ENCODE data around the gene PTGDS. TPM values are rescaled to one million over a fixed set of nuclear protein-coding genes. Genes with fewer than 3 reads are reported as not detected.

Gene PTGDS
- total and polyA plus RNA-seq, 4 donors: 0.23 to 15.2 (median 6.4) TPM

DNA sequence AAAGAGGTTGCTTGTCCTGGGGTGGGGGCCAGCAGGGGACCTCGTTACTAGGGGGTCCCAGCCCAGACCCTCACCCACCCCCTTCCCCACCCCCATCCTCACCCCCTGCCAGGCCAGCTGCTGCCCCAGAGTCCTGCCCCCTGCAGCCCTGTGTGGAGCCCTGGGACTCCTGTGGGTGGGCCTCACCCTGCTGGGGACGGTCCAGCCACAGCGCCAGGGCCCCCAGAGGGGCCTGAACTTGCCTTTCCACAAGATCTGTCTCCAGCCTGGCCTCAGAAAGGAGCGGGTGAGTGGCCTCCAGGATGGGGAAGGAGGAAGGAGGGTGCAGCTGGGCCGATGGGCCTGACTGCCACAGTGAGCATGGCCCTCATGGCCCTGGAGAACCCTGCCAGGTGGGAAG, 7.5 kb upstream of the PTGDS start:
- no peak overlapping the region for H3K9ac ChIP-seq (ENCODE audit: low read depth in 1 of 2, low read length in 2 of 2)
- H3K4me1 ChIP-seq (ENCODE audit: control insufficient read depth in 4 of 4, insufficient read depth in 4 of 4, low read length in 3 of 4): peaks cover 0 to 2% (median 0%) of the 10 kb centered on the region in 4 donors
- no peak overlapping the region for H3K27ac ChIP-seq (ENCODE audit: low read depth in 1 of 2, low read length in 2 of 2)
- 82% methylated on average over 5 of the region's 5 CpGs for WGBS
- DNase-seq (ENCODE audit: low spot score): no peak
- H3K9me3 ChIP-seq (ENCODE audit: control insufficient read depth in 4 of 4, low read length in 3 of 4): no peaks in the 10 kb centered on the region
- TF ChIP-seq EGR1 (IDR thresholded peaks at IDR 0.05; ENCODE audit: low read depth in 2 of 2) (no peak), FOXA1 (IDR thresholded peaks at IDR 0.05) (no peak), GABPA (IDR thresholded peaks at IDR 0.05 in 1 of 2, conservative IDR thresholded peaks at IDR 0.05 in 1 of 2) (no peak), HNF4A (conservative IDR thresholded peaks at IDR 0.05) (no peak), NR2F2 (IDR thresholded peaks at IDR 0.05) (no peak), FOXA2 (IDR thresholded peaks at IDR 0.05) (no peak)
- TF ChIP-seq, protein P1, sequence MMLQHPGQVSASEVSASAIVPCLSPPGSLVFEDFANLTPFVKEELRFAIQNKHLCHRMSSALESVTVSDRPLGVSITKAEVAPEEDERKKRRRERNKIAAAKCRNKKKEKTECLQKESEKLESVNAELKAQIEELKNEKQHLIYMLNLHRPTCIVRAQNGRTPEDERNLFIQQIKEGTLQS (IDR thresholded peaks at IDR 0.05): no peak
- H3K27me3 ChIP-seq (ENCODE audit: control insufficient read depth in 4 of 4, insufficient read depth in 4 of 4, low read length in 3 of 4): no peaks in the 10 kb centered on the region
- H3K4me3 ChIP-seq (ENCODE audit: low read depth in 1 of 3, low read length in 3 of 3): no peak overlapping the region
- no peaks in the 10 kb centered on the region for H3K36me3 ChIP-seq (ENCODE audit: control insufficient read depth in 4 of 4, insufficient read depth in 3 of 4, low read depth in 1 of 4, low read length in 3 of 4)

DNA sequence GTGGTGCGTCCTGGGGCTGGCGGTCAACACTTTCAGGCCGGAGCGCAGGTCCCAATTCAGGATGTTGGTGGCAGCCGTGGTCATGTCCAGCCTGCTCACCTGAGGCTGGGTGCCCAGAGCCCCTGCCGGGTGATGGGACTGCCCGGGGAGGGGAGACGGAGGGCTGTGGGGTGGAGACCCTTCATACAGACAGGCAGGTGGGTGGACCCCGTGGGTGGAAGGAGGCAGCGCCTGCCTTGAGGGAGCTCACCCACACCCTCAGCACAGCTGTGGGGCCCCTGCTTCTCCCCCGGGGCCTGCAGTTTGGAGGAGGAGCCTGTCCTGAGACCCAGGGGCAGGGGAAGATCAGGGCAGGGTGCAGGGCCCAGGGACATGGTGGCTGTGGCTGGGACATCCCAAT, 6.9 kb upstream of the PTGDS start:
- no peak overlapping the region for H3K9ac ChIP-seq (ENCODE audit: low read depth in 1 of 2, low read length in 2 of 2)
- H3K4me1 ChIP-seq (ENCODE audit: control insufficient read depth in 4 of 4, insufficient read depth in 4 of 4, low read length in 3 of 4): peaks cover 0 to 2% (median 0%) of the 10 kb centered on the region in 4 donors
- H3K36me3 ChIP-seq (ENCODE audit: control insufficient read depth in 4 of 4, insufficient read depth in 3 of 4, low read depth in 1 of 4, low read length in 3 of 4): no peaks in the 10 kb centered on the region
- no peak overlapping the region for H3K4me3 ChIP-seq (ENCODE audit: low read depth in 1 of 3, low read length in 3 of 3)
- no peaks in the 10 kb centered on the region for H3K27me3 ChIP-seq (ENCODE audit: control insufficient read depth in 4 of 4, insufficient read depth in 4 of 4, low read length in 3 of 4)
- TF ChIP-seq SP1 (IDR thresholded peaks at IDR 0.05) (no peak), RAD21 (IDR thresholded peaks at IDR 0.05) (no peak), RXRA (IDR thresholded peaks at IDR 0.05) (no peak), GABPA (IDR thresholded peaks at IDR 0.05 in 1 of 2, conservative IDR thresholded peaks at IDR 0.05 in 1 of 2) (no peak), JUND (IDR thresholded peaks at IDR 0.05) (no peak), HNF4A (conservative IDR thresholded peaks at IDR 0.05) (no peak), YY1 (IDR thresholded peaks at IDR 0.05) (no peak), EGR1 (IDR thresholded peaks at IDR 0.05; ENCODE audit: low read depth in 2 of 2) (no peak), FOXA2 (IDR thresholded peaks at IDR 0.05) (no peak), HNF4G (IDR thresholded peaks at IDR 0.05) (no peak), FOXA1 (IDR thresholded peaks at IDR 0.05) (no peak)
- TF ChIP-seq, protein P2, sequence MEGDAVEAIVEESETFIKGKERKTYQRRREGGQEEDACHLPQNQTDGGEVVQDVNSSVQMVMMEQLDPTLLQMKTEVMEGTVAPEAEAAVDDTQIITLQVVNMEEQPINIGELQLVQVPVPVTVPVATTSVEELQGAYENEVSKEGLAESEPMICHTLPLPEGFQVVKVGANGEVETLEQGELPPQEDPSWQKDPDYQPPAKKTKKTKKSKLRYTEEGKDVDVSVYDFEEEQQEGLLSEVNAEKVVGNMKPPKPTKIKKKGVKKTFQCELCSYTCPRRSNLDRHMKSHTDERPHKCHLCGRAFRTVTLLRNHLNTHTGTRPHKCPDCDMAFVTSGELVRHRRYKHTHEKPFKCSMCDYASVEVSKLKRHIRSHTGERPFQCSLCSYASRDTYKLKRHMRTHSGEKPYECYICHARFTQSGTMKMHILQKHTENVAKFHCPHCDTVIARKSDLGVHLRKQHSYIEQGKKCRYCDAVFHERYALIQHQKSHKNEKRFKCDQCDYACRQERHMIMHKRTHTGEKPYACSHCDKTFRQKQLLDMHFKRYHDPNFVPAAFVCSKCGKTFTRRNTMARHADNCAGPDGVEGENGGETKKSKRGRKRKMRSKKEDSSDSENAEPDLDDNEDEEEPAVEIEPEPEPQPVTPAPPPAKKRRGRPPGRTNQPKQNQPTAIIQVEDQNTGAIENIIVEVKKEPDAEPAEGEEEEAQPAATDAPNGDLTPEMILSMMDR (IDR thresholded peaks at IDR 0.05; ENCODE audit: low read depth, low read length, missing input control): no peak
- TF ChIP-seq, protein P3, sequence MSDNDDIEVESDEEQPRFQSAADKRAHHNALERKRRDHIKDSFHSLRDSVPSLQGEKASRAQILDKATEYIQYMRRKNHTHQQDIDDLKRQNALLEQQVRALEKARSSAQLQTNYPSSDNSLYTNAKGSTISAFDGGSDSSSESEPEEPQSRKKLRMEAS (IDR thresholded peaks at IDR 0.05): no peak
- TF ChIP-seq, protein P4, sequence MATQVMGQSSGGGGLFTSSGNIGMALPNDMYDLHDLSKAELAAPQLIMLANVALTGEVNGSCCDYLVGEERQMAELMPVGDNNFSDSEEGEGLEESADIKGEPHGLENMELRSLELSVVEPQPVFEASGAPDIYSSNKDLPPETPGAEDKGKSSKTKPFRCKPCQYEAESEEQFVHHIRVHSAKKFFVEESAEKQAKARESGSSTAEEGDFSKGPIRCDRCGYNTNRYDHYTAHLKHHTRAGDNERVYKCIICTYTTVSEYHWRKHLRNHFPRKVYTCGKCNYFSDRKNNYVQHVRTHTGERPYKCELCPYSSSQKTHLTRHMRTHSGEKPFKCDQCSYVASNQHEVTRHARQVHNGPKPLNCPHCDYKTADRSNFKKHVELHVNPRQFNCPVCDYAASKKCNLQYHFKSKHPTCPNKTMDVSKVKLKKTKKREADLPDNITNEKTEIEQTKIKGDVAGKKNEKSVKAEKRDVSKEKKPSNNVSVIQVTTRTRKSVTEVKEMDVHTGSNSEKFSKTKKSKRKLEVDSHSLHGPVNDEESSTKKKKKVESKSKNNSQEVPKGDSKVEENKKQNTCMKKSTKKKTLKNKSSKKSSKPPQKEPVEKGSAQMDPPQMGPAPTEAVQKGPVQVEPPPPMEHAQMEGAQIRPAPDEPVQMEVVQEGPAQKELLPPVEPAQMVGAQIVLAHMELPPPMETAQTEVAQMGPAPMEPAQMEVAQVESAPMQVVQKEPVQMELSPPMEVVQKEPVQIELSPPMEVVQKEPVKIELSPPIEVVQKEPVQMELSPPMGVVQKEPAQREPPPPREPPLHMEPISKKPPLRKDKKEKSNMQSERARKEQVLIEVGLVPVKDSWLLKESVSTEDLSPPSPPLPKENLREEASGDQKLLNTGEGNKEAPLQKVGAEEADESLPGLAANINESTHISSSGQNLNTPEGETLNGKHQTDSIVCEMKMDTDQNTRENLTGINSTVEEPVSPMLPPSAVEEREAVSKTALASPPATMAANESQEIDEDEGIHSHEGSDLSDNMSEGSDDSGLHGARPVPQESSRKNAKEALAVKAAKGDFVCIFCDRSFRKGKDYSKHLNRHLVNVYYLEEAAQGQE (IDR thresholded peaks at IDR 0.05): no peak
- TF ChIP-seq, protein P5, sequence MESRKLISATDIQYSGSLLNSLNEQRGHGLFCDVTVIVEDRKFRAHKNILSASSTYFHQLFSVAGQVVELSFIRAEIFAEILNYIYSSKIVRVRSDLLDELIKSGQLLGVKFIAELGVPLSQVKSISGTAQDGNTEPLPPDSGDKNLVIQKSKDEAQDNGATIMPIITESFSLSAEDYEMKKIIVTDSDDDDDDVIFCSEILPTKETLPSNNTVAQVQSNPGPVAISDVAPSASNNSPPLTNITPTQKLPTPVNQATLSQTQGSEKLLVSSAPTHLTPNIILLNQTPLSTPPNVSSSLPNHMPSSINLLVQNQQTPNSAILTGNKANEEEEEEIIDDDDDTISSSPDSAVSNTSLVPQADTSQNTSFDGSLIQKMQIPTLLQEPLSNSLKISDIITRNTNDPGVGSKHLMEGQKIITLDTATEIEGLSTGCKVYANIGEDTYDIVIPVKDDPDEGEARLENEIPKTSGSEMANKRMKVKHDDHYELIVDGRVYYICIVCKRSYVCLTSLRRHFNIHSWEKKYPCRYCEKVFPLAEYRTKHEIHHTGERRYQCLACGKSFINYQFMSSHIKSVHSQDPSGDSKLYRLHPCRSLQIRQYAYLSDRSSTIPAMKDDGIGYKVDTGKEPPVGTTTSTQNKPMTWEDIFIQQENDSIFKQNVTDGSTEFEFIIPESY (IDR thresholded peaks at IDR 0.05): no peak
- TF ChIP-seq, protein P1 (IDR thresholded peaks at IDR 0.05): no peak
- no peak overlapping the region for H3K27ac ChIP-seq (ENCODE audit: low read depth in 1 of 2, low read length in 2 of 2)
- DNase-seq (ENCODE audit: low spot score): no peak
- 95% methylated on average over 11 of the region's 11 CpGs for whole genome bisulfite sequencing
- H3K9me3 ChIP-seq (ENCODE audit: control insufficient read depth in 4 of 4, low read length in 3 of 4): no peaks in the 10 kb centered on the region
